GM12892 (cell line): Measurements from ENCODE around the gene CLK1.

Experiments used
- POLR2A ChIP-seq: IDR thresholded peaks from 2 replicates; pipeline ENCODE4 v1.6.1; 2011; ENCODE audit warnings: low read depth, low read length, control low read depth
- POLR2AphosphoS5 ChIP-seq: IDR thresholded peaks from 2 replicates; pipeline ENCODE4 v1.6.1; 2011; ENCODE audit warnings: low read depth, low read length, control low read depth
- TAF1 ChIP-seq: IDR thresholded peaks from 2 replicates; pipeline ENCODE4 v1.6.1; 2011; ENCODE audit warnings: low read depth, mild to moderate bottlenecking, control low read depth, low read length, borderline replicate concordance

GRCh38 chr2:200869014-200869413, 4.6 kb upstream of the CLK1 start:
- TF ChIP-seq POLR2A (no peak), TAF1 (no peak), POLR2AphosphoS5 (no peak)
